Astrocyte of the cerebellum (primary cell): ENCODE data around the gene AP4M1.
"Not testable (repeated sequence)": the region's sequence is repeated elsewhere in the genome, so short reads cannot be mapped to it uniquely, and the experiment has no call there.

ENCODE experiments used
- DNase-seq: peaks from one replicate; pipeline ENCODE4 v3.0.0-alpha.2; 2011; ENCODE audit warnings: low read depth
- H3K4me3 ChIP-seq: 2 replicates; pipeline ENCODE4 v1.5.1; 2011; ENCODE audit warnings: mild to moderate bottlenecking, low read depth, low read length, moderate library complexity
- in situ Hi-C: cut with HindIII; loops from 2 replicates; pipeline ENCODE4 v1.10.0; 2017; ENCODE audit warnings: low sequenced_read_pairs
- TF ChIP-seq, protein P1 (sequence below): IDR thresholded peaks from 2 replicates; pipeline ENCODE4 v1.5.1; 2012; ENCODE audit warnings: low read length, low read depth, moderate library complexity, mild to moderate bottlenecking; ENCODE audit errors: missing control alignments

The AP4M1 gene

DNA sequence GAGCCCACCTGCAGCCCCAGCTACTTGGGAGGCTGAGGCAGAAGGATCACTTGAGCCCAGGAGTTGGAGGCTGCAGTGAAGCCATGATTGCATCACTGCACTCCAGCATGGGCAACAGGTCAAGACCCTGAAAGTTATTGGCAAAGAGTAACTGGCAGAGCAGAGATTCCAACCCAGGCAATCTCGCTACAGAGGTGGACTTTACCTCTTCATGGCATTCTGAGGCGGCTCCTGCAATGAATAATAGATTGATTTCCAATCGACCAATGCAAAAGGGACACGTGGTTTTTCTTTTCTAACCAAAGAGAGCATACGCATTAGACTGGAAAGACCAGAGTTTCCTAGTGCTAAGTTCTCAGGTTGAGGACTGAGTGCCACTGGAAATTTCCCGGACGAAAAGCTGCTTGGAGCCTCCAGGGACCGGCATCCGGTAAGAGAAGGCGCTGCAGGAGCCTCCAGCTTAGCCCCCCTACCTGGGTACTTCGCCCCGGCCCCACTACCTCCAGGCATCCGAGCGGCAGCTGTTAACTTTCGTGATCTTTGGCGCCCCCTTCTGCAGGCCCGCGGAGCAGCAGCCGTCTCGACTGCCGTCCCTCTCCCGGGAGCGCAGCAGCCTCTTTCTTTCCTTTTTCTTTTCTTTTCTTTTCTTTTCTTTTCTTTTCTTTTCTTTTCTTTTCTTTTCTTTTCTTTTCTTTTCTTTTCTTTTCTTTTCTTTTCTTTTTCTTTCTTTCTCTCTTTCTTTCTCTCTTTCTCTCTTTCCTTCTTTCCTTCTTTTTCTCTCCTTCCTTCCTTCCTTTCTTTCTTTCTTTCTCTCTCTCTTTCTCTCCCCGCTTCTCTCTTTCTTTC, 29.4 kb downstream of the AP4M1 start:
- TF ChIP-seq, protein P1, sequence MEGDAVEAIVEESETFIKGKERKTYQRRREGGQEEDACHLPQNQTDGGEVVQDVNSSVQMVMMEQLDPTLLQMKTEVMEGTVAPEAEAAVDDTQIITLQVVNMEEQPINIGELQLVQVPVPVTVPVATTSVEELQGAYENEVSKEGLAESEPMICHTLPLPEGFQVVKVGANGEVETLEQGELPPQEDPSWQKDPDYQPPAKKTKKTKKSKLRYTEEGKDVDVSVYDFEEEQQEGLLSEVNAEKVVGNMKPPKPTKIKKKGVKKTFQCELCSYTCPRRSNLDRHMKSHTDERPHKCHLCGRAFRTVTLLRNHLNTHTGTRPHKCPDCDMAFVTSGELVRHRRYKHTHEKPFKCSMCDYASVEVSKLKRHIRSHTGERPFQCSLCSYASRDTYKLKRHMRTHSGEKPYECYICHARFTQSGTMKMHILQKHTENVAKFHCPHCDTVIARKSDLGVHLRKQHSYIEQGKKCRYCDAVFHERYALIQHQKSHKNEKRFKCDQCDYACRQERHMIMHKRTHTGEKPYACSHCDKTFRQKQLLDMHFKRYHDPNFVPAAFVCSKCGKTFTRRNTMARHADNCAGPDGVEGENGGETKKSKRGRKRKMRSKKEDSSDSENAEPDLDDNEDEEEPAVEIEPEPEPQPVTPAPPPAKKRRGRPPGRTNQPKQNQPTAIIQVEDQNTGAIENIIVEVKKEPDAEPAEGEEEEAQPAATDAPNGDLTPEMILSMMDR: peak; percentile 66
- in situ Hi-C loops: no loop called here

DNA sequence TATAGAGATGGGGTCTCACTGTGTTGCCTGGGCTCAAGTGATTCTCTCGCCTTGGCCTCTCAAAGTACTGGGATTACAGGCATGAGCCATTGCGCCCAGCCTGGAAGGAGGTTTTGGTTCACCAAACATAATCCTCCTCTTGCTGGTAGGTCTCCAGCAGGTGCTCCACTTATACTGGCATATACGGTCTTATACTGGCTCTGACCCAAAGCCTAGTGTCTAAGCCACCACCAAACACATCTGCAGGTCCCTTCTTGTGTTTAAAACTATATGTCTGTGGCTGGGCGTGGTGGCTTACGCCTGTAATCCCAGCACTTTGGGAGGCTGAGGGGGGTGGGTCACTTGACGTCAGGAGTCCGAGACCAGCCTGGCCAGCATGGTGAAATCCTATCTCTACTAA, 30.7 kb downstream of the AP4M1 start:
- in situ Hi-C loops: no loop called here
- TF ChIP-seq, protein P1: no peak
- H3K4me3 ChIP-seq: no peak overlapping the region
- DNase-seq: no peak

More for the DNA sequence above, 29.4 kb downstream of the AP4M1 start:
- DNase-seq: no peak
- no peak overlapping the region for H3K4me3 ChIP-seq

DNA sequence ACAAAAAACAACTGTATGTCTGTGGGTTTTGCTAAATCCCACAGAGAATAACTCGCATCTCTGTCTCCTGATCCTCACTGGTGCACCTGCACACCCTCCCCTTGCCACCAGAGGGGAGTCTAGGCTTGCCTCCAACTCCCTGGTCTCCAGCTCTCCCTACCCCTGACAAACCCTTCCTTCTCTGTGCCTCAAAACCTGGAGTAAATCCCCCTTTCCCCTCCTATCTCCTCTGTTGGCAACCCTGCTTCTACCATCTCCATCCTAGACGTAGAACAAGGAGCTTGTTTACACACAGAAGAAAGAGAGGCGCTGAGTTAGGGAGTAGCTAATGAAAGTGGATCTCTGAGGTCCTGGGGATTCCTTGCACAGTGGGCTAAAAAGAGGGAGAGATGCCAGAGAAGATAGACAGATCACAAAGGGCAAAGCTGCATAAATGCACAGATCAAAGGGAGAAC, 31.3 kb downstream of the AP4M1 start:
- H3K4me3 ChIP-seq: no peak overlapping the region
- in situ Hi-C loops: no loop called here
- TF ChIP-seq, protein P1: peak; percentile 93
- peak; percentile 38 for DNase-seq

DNA sequence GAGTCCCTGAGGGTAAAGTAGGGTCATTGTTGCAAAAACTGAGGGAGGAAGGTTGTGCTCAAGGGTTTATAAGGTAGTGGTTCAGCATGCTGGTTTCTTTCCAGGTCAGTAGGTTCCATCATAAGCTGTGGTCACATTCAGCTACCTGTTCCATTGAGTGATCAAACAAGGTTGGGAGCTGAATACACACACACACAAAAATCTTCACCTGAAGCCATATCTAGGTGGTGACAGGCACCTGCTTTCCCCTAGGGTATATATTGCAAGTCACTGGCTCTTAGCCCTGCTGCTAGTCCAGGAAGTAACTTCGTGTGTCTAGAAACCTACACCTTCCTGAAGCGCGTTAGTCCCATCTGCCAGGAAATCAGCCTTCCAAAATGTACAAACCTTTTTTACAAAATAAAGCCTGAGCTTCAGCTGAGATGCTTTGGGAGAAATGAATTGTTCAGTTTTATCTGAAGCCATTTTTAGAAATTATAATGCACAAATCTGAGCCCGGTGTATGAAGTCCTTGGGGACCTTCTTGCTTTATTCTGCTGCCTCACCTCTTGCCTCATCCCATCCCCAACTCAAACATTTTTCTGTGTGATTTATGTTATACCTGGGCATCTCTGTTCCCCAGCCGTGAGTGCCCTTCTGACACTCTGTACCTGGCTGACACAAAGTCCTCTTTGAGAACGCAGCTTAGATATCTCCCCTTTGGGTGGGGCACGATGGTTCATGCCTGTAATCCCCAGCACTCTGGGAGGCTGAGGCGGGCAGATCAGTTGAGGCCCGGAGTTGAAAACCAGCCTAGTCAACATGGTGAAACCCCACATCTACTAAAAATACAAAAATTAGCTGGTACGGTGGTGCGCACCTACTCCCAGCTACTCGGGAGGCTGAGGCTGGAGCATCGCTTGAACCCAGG, 36.7 kb downstream of the AP4M1 start:
- no peak for DNase-seq
- H3K4me3 ChIP-seq: no peak overlapping the region
- in situ Hi-C loops: no loop called here
- TF ChIP-seq, protein P1: no peak

DNA sequence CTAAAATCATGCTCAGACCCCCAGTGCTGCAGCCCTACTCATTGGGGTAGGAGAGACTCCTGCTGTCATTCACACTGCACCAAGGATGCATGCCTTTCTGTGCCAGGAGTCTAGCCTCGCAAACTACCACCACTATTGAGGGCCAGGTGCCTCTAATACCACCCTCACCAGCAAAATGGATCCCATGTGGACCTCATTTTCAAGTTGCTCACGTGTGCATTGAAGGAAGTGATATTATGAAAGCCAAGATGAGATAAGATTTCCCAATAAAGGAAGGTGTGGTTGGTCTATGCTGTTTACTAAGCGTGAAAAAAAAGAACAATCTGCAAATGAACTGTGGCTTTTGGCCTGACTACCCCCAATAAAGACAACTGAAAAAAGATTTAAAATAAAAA, 40.1 kb downstream of the AP4M1 start:
- DNase-seq: no peak
- in situ Hi-C loops: no loop called here
- H3K4me3 ChIP-seq: no peak overlapping the region
- TF ChIP-seq, protein P1: no peak

DNA sequence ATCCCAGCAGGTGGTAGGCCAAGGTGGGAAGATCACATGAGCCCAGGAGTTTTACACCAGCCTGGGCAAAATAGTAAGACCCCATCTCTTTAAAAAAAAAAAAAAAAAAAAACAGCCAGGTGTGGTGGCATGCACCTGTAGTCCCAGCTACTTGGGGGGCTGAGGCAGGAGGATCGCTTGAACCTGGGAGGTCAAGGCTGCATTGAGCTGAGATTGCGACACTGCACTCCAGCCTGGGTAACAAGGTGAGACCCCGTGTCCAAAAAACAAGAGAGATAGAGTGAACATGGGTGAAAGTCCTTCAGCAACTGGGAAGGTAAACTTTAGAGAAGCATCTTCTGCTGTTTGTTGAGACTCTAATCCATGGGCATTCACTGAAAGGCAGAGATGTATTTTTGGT, 41.0 kb downstream of the AP4M1 start:
- no peak for DNase-seq
- TF ChIP-seq, protein P1: no peak
- H3K4me3 ChIP-seq: no peak overlapping the region
- in situ Hi-C loops: no loop called here

DNA sequence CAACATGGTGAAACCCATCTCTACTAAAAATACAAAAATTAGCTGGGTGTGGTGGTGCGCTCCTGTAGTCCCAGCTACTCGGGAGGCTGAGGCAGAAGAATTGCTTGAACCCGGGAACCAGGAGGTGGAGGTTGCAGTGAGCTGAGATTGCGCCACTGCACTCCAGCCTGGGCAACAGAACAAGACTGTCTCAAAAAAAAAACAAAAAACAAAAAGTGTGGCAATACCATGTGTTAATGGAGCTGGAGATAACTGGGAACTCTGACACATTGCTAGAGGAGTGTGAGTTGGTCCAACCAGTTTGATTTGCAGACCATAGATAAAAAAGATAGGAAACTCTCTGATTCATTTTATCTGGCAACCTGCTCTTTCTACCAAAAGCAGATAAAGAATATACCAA, 44.9 kb downstream of the AP4M1 start:
- H3K4me3 ChIP-seq, in situ Hi-C loops, DNase-seq: not testable (repeated sequence)
